ENCODE measurements around the gene ARRB1. TPM values are rescaled to one million over a fixed set of nuclear protein-coding genes. Genes with fewer than 3 reads are reported as not detected.

Gene ARRB1
- 10 to 100 TPM; 26.7 to 27.8 TPM for total RNA-seq
- 26.6 TPM for polyA plus RNA-seq (2013, experiment 1 of 2)
- 26.9 TPM for polyA plus RNA-seq (2013, experiment 2 of 2)
- 4.3 to 94.3 (median 30.4) reads per million in 172 experiments for total RNA-seq

DNA sequence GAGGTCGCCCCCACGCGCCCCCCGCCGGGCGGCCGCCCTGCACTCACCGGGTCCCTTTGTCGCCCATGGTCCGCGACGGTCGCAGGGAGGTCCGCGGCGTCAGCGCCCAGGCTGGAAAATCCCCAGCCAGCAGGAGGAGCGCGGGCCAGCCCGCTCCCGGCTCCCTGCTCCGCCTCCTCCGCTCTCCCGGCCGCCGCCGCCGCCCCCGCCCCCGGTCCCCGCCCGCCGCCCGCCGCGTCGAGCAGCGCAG, at the start of gene ARRB1:
Gene ARRB1 (minus strand): TSS at position 121 of the 250 bp plus-strand sequence. CDS start 54 bp downstream, at position 67.
- ATAC-seq (ENCODE audit: poor library complexity) (no peak), DNase-seq (no peak)
- H3K27ac Mint-ChIP-seq = peak within 1 kb of the TSS; percentile 91
- H3K4me3 ChIP-seq (ENCODE audit: low read length) = peak within 1 kb of the TSS; percentile 74
- ChIA-PET POLR2A (interaction anchor here (1.0 to 5.8 kb wide), 7 partner anchors 12 to 80 kb away, joined by 3 to 77 read pairs (median 17); no protein-coding TSS in a partner anchor), CTCF (interaction anchor here (1.3 to 1.7 kb wide), 2 partner anchors 11 to 19 kb away, joined by 4 to 5 read pairs; no protein-coding TSS in a partner anchor)
- H3K27me3 Mint-ChIP-seq = no peaks in the 10 kb centered on the region
- H3K27ac ChIP-seq (ENCODE audit: low read depth in 1 of 2, low read length in 2 of 2) = peak within 1 kb of the TSS; percentile 73 to 80
- peaks cover 68% of the 10 kb centered on the region for H3K4me1 Mint-ChIP-seq (ENCODE audit: low read depth)
- intact Hi-C loops (cut with DNase I, micrococcal nuclease) = loop anchor here in 1 of 2 experiments (2.0 kb wide), 1 partner anchor 23 kb away; no protein-coding TSS in a partner anchor
- H3K4me3 Mint-ChIP-seq = peak within 1 kb of the TSS; percentile 98
- no peaks in the 10 kb centered on the region for H3K9me3 ChIP-seq (ENCODE audit: control insufficient read depth in 1 of 2, insufficient read depth in 1 of 2, low read length in 2 of 2)
- TF ChIP-seq, protein P1, sequence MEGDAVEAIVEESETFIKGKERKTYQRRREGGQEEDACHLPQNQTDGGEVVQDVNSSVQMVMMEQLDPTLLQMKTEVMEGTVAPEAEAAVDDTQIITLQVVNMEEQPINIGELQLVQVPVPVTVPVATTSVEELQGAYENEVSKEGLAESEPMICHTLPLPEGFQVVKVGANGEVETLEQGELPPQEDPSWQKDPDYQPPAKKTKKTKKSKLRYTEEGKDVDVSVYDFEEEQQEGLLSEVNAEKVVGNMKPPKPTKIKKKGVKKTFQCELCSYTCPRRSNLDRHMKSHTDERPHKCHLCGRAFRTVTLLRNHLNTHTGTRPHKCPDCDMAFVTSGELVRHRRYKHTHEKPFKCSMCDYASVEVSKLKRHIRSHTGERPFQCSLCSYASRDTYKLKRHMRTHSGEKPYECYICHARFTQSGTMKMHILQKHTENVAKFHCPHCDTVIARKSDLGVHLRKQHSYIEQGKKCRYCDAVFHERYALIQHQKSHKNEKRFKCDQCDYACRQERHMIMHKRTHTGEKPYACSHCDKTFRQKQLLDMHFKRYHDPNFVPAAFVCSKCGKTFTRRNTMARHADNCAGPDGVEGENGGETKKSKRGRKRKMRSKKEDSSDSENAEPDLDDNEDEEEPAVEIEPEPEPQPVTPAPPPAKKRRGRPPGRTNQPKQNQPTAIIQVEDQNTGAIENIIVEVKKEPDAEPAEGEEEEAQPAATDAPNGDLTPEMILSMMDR (IDR thresholded peaks at IDR 0.05) = no peak
- no peaks in the 10 kb centered on the region for H3K9me3 Mint-ChIP-seq
- peaks cover 14% of the 10 kb centered on the region for H3K36me3 Mint-ChIP-seq (ENCODE audit: low read depth)
- no peaks in the 10 kb centered on the region for H3K27me3 ChIP-seq (ENCODE audit: control insufficient read depth in 1 of 2, insufficient read depth in 2 of 2, low read length in 2 of 2)
- H3K4me1 ChIP-seq (ENCODE audit: insufficient read depth, low read length) = peaks cover 65% of the 10 kb centered on the region
- no peaks in the 10 kb centered on the region for H3K36me3 ChIP-seq (ENCODE audit: insufficient read depth, low read length)

DNA sequence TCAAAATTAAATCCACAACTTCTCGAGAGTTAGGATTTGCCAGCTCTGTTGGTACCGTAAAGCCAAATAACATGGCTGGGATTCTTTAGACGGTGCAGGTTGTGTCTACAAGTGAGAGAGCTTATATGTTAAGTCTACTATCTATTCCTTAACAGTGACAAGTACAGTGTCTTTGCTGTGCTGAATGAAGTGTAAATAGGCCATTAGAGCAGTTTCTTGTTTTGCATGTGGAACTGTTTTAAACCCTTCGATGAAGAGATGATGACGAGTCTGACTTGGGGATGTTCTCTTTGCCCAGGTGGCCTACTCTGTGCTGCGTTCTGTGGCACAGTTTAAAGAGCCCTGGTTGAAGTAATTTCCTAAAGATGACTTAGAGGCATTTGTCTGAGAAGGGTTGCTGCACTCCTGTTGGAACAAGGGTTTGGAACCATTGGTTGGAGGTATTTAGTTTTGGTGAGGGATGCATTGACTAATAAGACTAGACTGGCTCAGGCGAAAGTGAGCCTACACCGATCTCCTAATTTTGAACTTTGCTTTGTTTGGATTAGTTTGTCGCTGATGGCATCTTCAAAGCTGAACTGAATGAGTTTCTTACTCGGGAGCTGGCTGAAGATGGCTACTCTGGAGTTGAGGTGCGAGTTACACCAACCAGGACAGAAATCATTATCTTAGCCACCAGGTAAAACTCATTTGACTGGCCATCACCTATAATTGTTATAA, 48.8 kb upstream of the ARRB1 start:
- H3K27me3 ChIP-seq (ENCODE audit: control insufficient read depth in 1 of 2, insufficient read depth in 2 of 2, low read length in 2 of 2) = no peaks in the 10 kb centered on the region
- H3K27ac Mint-ChIP-seq = peak overlapping the region; percentile 92
- TF ChIP-seq, protein P1 (IDR thresholded peaks at IDR 0.05) = no peak
- peaks cover 55% of the 10 kb centered on the region for H3K4me1 Mint-ChIP-seq (ENCODE audit: low read depth)
- H3K9me3 Mint-ChIP-seq = no peaks in the 10 kb centered on the region
- peaks cover 47% of the 10 kb centered on the region for H3K36me3 ChIP-seq (ENCODE audit: insufficient read depth, low read length)
- CTCF ChIA-PET = interaction anchor here (1.2 to 1.6 kb wide), 3 partner anchors 8 to 125 kb away, joined by 3 to 7 read pairs (median 3); partner anchors contain the start of gene GDPD5
- DNase-seq = peak in 3 of 14 experiments; percentile 35 to 55 (median 53)
- no peaks in the 10 kb centered on the region for H3K27me3 Mint-ChIP-seq
- intact Hi-C loops (cut with DNase I, micrococcal nuclease) = no loop called here
- peaks cover 44% of the 10 kb centered on the region for H3K4me1 ChIP-seq (ENCODE audit: insufficient read depth, low read length)
- H3K4me3 Mint-ChIP-seq = peak overlapping the region; percentile 86
- POLR2A ChIA-PET = interaction anchor here (0.6 to 3.2 kb wide), 15 partner anchors 11 to 130 kb away, joined by 3 to 24 read pairs (median 4); partner anchors contain the start of gene GDPD5
- H3K9me3 ChIP-seq (ENCODE audit: control insufficient read depth in 1 of 2, insufficient read depth in 1 of 2, low read length in 2 of 2) = peaks cover 0 to 3% of the 10 kb centered on the region in 2 experiments
- H3K36me3 Mint-ChIP-seq (ENCODE audit: low read depth) = peaks cover 60% of the 10 kb centered on the region
- peak; percentile 30 for ATAC-seq (ENCODE audit: poor library complexity)
- H3K27ac ChIP-seq (ENCODE audit: low read depth in 1 of 2, low read length in 2 of 2) = peak overlapping the region; percentile 86 to 88
- H3K4me3 ChIP-seq (ENCODE audit: low read length) = peak overlapping the region; percentile 72

DNA sequence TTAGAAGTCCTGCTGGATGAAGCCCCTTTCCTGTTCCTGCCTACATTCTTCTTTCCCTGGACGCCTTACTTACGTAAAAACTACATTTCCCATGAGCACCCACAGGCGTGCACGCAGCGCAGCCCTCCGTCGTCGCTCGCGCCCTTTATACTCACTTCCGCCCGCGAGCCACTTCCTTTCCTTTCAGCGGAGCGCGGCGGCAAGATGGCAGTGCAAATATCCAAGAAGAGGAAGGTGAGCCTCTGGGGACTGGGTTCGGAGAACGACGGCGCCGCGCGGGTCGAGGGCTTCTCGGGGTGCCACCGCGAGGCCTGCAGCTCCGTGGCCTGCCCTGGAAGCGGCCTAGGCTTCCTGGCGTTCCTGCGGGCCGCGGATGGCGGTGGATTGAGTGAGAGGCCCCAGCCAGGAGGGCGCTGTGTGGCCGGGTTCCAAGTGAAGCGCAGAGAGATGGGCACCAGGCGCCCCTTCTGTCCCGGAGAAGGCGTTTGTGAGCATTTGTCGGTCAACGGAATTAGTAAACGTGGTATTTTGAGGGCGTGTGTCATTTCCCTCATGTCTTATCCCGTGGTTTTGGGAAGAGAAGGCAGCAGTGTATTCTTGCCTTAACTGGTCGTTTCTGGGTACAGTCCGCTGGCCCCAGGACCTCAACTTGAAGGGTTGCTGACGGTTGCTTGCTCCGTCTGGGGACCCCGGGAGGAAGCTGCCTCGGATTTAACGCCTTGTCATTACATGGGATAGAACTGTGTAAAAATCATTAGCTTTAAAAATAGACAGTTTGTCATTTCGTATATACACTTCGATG, 48.1 kb upstream of the ARRB1 start, which contains the start of gene RPS3:
Gene RPS3 (plus strand): TSS at position 175 of the 802 bp plus-strand sequence. CDS start 30 bp downstream, at position 205.
- TF ChIP-seq, protein P1 (IDR thresholded peaks at IDR 0.05) = peak; percentile 33
- Histone ChIP-seq H3K36me3 (ENCODE audit: insufficient read depth, low read length) (peaks cover 39% of the 10 kb centered on the region), H3K27me3 (ENCODE audit: control insufficient read depth in 1 of 2, insufficient read depth in 2 of 2, low read length in 2 of 2) (no peaks in the 10 kb centered on the region), H3K9me3 (ENCODE audit: control insufficient read depth in 1 of 2, insufficient read depth in 1 of 2, low read length in 2 of 2) (peaks cover 0 to 1% of the 10 kb centered on the region in 2 experiments), H3K4me1 (ENCODE audit: insufficient read depth, low read length) (peaks cover 44% of the 10 kb centered on the region), H3K27ac (ENCODE audit: low read depth in 1 of 2, low read length in 2 of 2) (peak within 1 kb of the TSS; percentile 86 to 88), H3K4me3 (ENCODE audit: low read length) (peak within 1 kb of the TSS; percentile 72)
- no peaks in the 10 kb centered on the region for H3K27me3 Mint-ChIP-seq
- peak within 1 kb of the TSS; percentile 92 for H3K27ac Mint-ChIP-seq
- H3K9me3 Mint-ChIP-seq = no peaks in the 10 kb centered on the region
- ATAC-seq (ENCODE audit: poor library complexity) = peak; percentile 88
- H3K4me1 Mint-ChIP-seq (ENCODE audit: low read depth) = peaks cover 54% of the 10 kb centered on the region
- H3K4me3 Mint-ChIP-seq = peak within 1 kb of the TSS; percentile 86
- CTCF ChIA-PET = interaction anchor here (1.5 to 1.6 kb wide), 2 partner anchors 9 to 126 kb away, joined by 3 to 7 read pairs; partner anchors contain the start of gene GDPD5
- peak; percentile 79 to 94 (median 84) for DNase-seq
- peaks cover 53% of the 10 kb centered on the region for H3K36me3 Mint-ChIP-seq (ENCODE audit: low read depth)
- intact Hi-C loops (cut with DNase I, micrococcal nuclease) = loop anchor here in 1 of 2 experiments (2.0 to 10.0 kb wide), 4 partner anchors 33 to 905 kb away; partner anchors contain the start of genes KLHL35, LIPT2, SPCS2 and XRRA1
- POLR2A ChIA-PET = interaction anchor here (0.6 to 3.2 kb wide), 15 partner anchors 9 to 129 kb away, joined by 3 to 24 read pairs (median 4); no protein-coding TSS in a partner anchor

All from CD4-positive, alpha-beta T cell (primary cell).